ENCODE results near the gene SHISAL2A.

SHISAL2A gene

GRCh38 chr1:52593495-52593894 lies 39.5 kb upstream of the SHISAL2A start:
- no peak for TF ChIP-seq CTCF (IDR thresholded peaks at IDR 0.05; ENCODE audit: control insufficient read depth, insufficient read depth, low read depth, low read length, missing control alignments)
- DNase-seq (ENCODE audit: low read depth), result no peak
- H3K4me3 ChIP-seq (ENCODE audit: control insufficient read depth, low read depth, low read length), result no peak overlapping the region

GRCh38 chr1:52595061-52595460 lies 37.9 kb upstream of the SHISAL2A start:
- no peak overlapping the region for H3K4me3 ChIP-seq (ENCODE audit: control insufficient read depth, low read depth, low read length)
- DNase-seq (ENCODE audit: low read depth), result no peak
- TF ChIP-seq CTCF (IDR thresholded peaks at IDR 0.05; ENCODE audit: control insufficient read depth, insufficient read depth, low read depth, low read length, missing control alignments), result no peak

- no peak for DNase-seq (ENCODE audit: low read depth)
- TF ChIP-seq CTCF (IDR thresholded peaks at IDR 0.05; ENCODE audit: control insufficient read depth, insufficient read depth, low read depth, low read length, missing control alignments), result no peak
- no peak overlapping the region for H3K4me3 ChIP-seq (ENCODE audit: control insufficient read depth, low read depth, low read length)
Measured at GRCh38 chr1:52597912-52598311, 35.1 kb upstream of the SHISAL2A start.

- no peak for DNase-seq (ENCODE audit: low read depth)
- TF ChIP-seq CTCF (IDR thresholded peaks at IDR 0.05; ENCODE audit: control insufficient read depth, insufficient read depth, low read depth, low read length, missing control alignments), result no peak
- H3K4me3 ChIP-seq (ENCODE audit: control insufficient read depth, low read depth, low read length), result no peak overlapping the region
Measured at GRCh38 chr1:52598729-52599128, 34.2 kb upstream of the SHISAL2A start.

- TF ChIP-seq CTCF (IDR thresholded peaks at IDR 0.05; ENCODE audit: control insufficient read depth, insufficient read depth, low read depth, low read length, missing control alignments), result no peak
- DNase-seq (ENCODE audit: low read depth), result no peak
Measured at GRCh38 chr1:52599236-52599635, 33.7 kb upstream of the SHISAL2A start.

GRCh38 chr1:52600533-52601179 lies 32.3 kb upstream of the SHISAL2A start:
- DNase-seq (ENCODE audit: low read depth), result no peak
- TF ChIP-seq CTCF (IDR thresholded peaks at IDR 0.05; ENCODE audit: control insufficient read depth, insufficient read depth, low read depth, low read length, missing control alignments), result no peak
- no peak overlapping the region for H3K4me3 ChIP-seq (ENCODE audit: control insufficient read depth, low read depth, low read length)

More at GRCh38 chr1:52599236-52599635, 33.7 kb upstream of the SHISAL2A start:
- no peak overlapping the region for H3K4me3 ChIP-seq (ENCODE audit: control insufficient read depth, low read depth, low read length)
